Endothelial cell of umbilical vein (primary cell): ENCODE data around the gene ANKRD33B.

Experiments
- CTCF ChIP-seq, 2 donors: IDR thresholded peaks; 1 replicate in 1 of 2; 2 replicates in 1 of 2; pipeline ENCODE4 v1.5.1; 2011; ENCODE audit warnings: low read length in 2 of 2, mild to moderate bottlenecking in 2 of 2, moderate library complexity in 2 of 2, control low read depth in 1 of 2, inconsistent platforms in 1 of 2, low read depth in 1 of 2; ENCODE audit not compliant: insufficient read depth in 1 of 2; ENCODE audit errors: extremely low read depth in 1 of 2
- EZH2 ChIP-seq: IDR thresholded peaks from 2 replicates; pipeline ENCODE4 v1.6.1; 2012; ENCODE audit warnings: borderline replicate concordance, low read depth, mild to moderate bottlenecking, moderate library complexity, low read length, inconsistent platforms; ENCODE audit not compliant: severe bottlenecking
- POLR2AphosphoS5 ChIP-seq: IDR thresholded peaks from 2 replicates; pipeline ENCODE4 v1.6.1; 2012; ENCODE audit warnings: low read depth, mild to moderate bottlenecking, control low read depth, low read length, moderate library complexity; ENCODE audit not compliant: insufficient read depth

DNA sequence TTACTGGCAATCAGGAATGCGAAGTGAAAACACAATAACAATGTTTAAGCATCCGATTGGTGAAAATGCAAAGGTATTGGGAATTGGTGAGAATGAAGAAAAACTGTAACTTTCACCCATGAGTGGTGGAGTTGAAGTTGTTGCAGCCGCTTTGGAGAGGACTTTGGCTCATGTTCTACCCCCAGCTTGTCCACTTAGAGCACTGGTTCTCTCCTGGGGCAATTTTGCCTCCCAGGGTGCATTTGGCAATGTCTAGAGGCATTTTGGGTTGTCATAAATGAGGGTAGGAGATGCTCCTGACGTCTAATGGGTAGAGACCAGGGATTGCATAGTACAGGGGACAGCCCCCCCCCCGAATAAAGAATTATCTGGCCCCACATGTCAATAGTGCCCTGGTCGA is 46.2 kb downstream of the ANKRD33B start:
- no peak for TF ChIP-seq CTCF (IDR thresholded peaks at IDR 0.05; ENCODE audit: extremely low read depth in 1 of 2, insufficient read depth in 1 of 2, low read depth in 1 of 2, low read length in 2 of 2)
- TF ChIP-seq EZH2, result no peak
- no peak for TF ChIP-seq POLR2AphosphoS5
